Cerebellar nuclear complex (tissue), 1 donor: Measurements from ENCODE around the gene CLEC3B.
"Not testable (repeated sequence)": the region's sequence is repeated elsewhere in the genome, so short reads cannot be mapped to it uniquely, and the experiment has no call there.

Experiments used
- DNase-seq, 2 experiments: peaks; one replicate each; lab custom pipeline; 2025; lab: John Stamatoyannopoulos, UW

CLEC3B gene

DNA sequence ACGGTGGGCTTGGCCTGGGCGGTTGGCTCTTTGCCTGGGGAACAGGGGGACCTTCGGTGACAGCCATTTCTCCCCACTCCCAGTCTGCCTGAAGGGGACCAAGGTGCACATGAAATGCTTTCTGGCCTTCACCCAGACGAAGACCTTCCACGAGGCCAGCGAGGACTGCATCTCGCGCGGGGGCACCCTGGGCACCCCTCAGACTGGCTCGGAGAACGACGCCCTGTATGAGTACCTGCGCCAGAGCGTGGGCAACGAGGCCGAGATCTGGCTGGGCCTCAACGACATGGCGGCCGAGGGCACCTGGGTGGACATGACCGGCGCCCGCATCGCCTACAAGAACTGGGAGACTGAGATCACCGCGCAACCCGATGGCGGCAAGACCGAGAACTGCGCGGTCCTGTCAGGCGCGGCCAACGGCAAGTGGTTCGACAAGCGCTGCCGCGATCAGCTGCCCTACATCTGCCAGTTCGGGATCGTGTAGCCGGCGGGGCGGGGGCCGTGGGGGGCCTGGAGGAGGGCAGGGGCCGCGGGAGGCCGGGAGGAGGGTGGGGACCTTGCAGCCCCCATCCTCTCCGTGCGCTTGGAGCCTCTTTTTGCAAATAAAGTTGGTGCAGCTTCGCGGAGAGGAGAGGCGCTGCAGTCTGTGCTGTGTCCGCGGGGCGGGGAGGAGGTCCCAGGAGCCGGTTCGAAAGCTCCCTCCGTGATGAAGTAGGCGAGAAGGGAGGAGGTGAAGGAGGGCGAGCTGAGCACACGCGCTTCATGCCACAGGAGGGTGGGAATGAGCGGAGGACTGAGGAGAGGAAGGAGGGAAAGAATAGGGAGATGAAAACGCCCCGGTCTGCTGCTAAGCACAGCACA, 9.6 kb downstream of the CLEC3B start:
- DNase-seq: no peak

DNA sequence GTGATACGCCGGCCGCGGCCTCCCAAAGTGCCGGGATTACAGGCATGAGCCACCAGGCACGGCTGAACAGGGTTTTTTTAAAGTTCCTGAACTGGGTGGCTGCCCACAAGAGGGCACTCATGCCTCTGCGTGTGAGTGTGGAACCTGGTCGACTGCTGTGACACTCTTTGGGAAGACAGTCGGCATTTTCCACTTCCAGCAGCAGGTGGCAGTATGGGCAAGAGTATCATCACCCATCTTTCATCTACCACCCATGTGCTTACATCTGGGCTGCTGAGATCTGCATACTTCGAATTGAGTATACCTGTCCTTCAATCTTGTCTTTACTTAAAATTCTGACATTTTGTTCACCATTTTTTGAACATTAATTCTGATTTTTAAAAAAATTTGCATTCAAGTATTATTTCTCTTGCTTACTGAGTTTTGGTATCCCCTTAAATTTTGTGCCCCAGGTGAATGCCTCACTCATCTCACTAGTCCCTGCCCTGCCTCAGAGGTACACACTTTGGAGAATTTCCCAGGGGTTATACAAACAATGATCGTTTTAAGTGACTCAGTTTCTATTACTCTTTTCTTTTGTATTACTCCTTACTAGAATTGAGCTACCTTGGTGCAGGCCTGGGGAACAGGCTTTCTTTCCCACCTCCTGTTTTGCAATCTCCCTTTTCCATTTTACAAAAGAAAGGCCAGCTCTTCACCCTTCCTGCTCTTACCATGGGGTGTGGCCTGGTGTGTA, 11.8 kb downstream of the CLEC3B start:
- DNase-seq: peak in 1 of 2 experiments; percentile 81

DNA sequence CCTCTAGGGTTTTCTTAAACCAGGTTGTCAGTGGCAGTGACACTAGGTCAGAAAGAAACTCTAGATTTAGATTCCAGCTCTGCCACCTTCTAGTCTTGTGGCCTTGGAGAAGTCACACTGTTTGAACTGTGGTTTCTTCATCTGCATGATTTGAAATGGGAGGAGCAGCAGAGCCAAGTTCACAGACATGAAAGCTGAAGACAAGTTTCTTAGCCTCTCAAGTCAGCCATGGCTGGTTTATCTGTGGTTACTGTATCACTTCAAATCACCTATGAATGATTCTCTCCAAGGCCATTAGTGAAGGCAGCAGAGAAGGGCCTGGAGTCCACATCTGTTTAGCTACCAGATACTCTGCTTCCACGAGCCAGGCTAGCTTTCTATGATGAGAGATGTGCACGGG, 15.6 kb downstream of the CLEC3B start:
- DNase-seq: no peak

DNA sequence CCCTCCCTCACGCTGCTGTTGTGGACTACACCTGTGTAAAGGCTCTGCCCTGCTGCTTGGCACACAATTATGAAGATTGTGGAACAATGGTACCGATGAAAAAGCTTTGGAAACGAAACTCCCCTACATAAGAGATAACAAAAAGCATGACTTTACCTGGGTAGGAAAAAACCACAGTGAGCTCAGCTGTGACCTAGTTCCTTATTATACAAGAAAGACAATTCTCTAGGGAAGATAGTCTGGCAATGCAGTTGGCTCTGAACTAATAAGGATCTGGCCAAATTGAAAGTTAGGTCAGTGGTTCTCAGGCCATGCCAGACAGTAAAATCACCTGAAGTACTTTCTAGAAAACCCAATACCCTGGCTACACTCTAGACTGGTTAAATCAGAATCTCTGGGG, 16.1 kb downstream of the CLEC3B start:
- no peak for DNase-seq

DNA sequence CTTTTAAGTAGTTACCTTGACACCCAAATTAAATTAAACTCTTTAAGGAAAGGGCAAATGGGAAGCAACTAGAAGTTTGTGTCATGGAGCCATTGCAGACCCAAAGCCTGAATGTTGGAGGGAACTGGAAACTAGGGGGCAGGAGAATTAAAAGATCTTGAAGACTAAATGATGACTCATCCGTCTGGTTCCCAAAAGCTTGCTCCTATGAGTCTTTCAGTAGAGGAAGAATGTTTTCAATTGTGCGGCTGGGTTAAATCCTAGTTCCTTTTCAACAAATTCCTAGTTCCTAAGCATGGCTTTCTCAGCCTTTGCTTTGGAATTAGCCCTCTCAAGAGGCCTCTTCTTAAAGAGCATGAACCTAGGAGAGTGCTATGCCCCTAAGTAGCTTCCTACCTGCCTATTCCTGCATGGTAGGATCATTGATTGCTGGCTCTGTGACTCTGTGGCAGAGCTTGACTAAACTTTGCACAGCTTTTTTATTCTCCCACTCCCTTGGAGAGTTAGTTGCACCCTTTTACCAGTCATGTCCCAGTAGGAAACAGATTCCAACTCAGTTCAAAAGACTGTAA, 17.7 kb downstream of the CLEC3B start:
- no peak for DNase-seq

DNA sequence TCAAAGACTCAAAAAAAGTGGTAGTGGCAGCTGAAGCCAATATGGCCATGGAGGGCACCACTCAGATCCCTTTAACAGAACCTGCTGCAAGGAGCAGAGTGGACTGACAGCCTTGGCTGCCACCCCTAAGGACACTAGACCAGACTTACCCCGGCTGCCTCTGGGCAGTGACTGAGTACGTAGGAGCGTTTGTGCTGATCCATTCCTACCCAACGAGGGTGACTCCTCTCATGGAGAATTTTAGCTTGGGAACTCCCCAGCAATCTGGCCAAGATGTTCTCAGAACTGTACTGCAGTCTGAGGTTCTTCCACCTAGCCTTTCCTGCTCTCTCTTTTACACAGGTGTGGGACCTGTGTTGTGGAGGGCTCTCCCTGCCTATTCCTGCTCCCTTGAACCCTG, 22.1 kb downstream of the CLEC3B start:
- no peak for DNase-seq

DNA sequence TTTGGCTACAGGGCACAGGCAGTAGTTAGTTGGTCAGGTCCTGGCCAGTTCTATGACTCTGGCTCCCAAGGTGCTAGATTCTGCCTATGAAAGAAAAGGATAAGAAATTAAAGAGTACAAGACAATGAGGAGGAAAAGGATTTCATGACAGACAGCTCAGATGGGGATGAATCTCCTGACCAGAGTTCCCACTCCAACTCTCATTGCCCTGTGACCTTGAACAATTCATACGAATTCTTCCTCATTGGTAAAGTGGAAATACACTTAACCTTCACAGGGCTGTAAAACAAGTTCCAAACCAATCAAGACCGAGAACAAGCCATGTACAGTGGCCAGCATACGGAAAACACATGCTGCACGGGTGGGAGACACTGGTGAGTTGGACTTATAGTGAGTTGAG, 23.7 kb downstream of the CLEC3B start:
- DNase-seq: no peak

DNA sequence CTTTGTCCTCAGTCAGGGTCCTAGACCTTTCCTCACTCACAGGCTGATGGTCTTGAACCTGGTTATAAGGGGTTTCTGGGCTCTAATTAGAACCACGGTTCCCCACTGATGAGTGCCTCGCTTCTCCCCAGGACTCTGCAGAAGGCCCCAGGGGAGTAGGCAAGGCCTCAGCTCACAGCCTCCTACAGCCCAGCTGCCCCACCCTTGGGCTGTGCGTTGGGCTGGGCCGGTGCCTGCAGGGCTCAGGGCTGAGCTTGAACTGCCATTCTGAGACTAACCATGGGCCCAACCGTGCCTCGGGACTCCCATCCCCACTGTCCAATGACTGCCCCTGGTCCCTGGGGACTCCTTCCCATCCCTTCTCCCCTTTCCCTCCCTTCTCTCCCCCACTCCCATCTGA, 25.6 kb downstream of the CLEC3B start:
- no peak for DNase-seq

DNA sequence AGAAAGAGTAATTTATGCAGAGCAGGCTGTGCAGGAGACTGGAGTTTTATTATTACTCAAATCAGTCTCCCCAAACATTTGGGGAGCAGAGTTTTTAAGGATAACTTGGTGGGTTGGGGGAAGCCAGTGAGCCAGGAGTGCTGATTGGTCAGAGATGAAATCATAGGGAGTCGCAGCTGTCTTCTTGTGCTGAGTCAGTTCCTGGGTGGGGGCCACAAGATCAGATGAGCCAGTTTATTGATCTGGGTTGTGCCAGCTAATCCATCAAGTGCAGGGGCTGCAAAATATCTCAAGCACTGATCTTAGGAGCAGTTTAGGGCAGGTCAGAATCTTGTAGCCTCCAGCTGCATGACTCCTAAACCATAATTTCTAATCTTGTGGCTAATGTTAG, 27.7 kb downstream of the CLEC3B start:
- DNase-seq: not testable (repeated sequence)

DNA sequence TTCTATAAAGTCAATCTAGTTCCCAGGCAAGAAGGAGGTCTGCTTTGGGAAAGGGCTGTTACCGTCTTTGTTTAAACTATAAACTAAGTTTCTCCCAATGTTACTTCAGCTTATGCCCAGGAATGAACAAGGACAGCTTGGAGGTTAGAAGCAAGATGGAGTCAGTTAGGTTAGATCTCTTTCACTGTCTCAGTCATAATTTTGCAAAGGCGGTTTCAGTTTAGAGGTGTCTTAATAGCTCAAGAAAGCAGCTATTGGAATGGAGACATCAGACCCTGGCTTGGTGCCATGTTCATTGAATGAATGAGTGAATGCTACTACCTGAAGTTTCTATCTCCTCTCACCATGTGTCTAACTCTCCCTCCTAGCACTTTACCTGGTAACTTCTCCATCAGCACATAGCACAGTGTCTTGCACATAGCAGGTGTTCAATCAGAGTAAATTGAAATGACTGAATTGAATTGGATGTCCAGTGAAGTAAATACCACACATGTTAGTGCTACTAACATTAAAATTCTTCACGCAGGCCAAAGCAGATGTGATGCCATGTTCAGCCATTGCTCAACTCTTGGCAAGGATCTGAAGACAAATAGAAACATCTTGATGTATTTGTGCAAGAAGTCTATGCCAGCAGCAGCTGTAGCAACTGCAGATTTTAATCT, 28.2 kb downstream of the CLEC3B start:
- DNase-seq: no peak

DNA sequence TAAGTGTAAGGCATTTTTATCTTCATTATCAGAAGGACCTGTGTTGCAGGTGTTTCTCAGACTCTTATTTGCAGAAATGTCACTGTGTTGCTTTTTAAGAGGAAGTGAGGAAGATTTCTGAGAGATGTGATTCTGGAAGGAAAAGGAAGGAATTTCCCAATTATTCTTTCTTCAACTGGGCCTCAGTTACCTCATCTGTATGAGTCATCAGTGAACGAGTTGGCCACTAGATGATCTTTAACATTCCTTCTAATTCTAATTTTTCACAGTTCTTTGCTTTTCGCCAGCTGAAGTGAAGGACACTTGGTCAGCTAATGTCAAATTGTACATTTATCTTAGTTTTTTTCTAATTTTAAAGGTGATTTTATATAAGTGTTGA, 28.9 kb downstream of the CLEC3B start:
- no peak for DNase-seq

DNA sequence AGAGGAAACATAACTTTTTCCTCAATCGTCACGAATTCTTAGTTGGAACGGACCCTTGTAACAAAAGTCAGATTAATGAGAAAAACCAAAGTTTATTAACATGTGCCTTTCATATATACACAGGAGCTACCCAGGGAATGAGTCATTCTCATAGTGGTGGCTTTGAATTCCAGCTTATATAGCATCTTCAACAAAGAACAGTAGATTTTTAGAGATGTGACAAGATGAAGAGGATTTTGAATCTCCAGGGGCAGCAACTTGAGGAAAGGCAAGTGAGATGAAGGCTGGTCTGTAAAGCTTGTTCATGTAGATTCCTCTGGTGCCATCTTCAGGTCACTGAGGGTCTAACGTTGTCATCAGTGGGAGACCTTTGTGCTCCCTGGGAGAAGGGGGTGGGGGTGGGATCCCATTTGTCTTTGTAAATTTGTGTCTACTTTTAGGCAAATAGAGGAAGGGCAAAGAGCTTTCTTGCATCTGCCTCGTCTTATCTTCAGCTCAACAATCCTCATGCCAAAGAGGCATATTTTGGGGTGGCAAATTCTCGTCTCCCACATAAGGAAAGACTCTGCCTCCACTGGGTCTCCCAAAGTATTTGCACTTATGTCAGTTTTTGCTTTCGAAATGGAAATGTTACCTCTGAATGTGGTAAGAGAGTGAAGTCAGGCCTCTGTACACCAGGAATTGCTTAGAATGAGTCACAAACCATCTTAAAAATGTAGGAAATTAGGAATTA, 29.5 kb downstream of the CLEC3B start:
- no peak for DNase-seq

DNA sequence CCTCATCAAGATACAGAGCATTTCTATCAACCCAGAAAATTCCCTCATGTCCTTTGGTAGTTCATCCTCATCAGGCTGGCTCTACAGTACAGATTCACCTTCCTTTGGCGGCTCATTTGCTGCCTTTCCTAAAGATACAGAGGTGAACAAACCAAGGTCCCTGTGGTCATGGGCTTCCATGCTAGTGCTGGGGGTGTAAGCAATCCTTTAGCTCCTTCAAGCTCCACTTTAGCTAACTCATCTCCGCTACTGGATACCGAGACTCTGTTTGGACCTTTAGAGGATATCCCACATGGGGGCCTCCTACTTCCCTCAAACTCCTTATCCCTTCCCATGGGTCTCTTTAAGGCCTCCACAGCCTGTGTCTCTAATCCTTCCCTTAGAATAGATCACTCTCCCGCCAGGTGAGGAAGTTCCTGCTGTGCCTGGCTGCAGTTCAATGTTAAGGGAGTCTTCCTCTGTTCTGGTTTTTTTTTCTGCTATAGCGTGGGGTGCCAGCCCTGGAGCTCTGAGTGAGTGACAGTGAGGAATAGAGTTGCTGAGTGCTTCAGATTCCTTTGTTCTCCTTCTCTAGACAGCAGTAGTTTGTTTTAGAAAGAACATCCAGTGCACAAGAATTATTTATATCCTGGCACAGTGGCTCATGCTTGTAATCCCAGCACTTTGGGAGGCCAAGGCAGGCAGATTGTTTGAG, 30.7 kb downstream of the CLEC3B start:
- no peak for DNase-seq

DNA sequence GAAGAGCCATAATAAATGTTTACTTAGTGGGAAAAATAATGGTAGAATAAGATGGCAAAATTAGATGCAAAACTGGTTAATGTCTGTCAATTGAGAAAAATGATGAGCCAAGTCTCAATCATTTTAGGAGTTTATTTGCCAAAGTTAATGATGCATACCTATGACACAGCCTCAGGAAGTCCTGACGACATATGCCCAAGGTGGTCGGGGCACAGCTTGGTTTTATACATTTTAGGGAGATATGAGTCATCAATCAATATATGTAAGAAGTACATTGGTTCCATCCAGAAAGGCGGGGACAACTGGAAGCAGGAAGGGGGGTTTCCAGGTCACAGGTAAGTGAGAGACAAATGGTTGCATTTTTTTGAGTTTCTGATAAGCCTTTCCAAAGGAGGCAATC, 31.5 kb downstream of the CLEC3B start:
- no peak for DNase-seq

DNA sequence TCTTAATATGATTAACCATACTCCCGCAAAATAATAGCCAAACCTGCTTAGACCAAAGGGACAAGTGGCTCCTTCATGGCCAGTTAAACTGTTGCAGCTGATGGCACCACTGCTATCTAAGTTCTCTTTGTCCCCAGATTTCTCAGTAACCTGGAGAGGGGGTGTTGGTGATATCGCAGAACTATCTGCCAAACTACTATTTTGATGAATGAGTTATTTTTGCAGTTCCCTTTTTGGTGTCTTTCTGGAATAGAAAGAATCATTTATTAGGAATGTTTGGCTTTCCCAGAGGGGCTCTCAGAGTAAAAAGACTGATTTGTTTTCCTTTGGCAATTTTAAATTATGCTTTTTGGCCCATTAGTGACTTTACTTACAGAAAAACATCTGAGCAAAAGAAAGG, 33.0 kb downstream of the CLEC3B start:
- no peak for DNase-seq

DNA sequence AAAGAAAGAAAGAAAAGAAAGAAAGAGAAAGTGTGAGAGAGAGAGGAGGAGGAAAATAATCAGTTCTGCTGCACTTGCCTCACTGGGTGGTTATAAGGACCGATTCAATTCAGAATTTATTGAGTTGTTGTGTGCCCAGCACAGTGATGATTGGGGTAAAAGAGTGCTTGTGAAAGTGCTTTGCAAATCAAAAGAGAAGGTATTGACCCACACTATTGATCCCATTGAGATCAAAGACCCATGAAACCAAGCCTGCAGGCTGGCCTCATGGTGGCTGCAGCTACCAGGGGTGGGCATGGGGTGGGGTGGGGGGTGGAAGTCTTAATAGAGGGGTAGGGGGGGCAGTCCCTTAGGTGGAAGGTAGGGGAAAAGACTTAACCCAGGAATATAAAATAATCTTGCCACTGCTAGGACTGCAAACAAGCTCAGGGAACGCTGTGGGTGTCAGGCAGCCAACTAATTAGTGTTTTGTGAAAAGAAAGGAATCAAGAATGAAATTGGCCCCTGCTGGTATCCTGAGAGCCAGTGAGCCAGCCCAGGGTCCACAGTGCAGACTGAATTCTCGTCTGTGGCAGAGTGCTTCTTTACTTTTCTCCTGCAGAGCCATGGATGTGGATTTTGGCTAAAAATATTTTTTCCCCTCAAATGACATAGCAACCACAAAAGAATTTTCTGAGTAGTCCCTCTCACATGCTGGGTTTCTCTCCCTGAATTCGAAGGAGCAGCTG, 34.2 kb downstream of the CLEC3B start:
- DNase-seq: no peak

DNA sequence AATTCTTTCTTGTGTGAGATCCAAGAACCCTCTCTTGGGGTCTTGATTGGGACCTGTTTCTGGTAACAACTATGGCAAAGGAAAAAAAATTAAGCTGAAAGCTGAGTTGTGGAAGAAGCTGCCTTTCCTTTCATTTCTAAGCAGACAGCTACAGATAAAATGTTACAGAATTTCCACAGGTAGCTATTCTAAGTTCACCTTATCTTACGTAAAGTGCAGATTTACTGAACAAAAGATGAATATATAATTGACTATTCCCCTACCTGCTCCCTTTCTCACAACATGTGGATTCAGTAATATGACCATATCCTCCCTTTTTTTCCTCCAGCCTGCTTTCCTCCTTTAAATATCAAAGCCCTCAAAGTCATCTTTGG, 36.6 kb downstream of the CLEC3B start:
- no peak for DNase-seq

DNA sequence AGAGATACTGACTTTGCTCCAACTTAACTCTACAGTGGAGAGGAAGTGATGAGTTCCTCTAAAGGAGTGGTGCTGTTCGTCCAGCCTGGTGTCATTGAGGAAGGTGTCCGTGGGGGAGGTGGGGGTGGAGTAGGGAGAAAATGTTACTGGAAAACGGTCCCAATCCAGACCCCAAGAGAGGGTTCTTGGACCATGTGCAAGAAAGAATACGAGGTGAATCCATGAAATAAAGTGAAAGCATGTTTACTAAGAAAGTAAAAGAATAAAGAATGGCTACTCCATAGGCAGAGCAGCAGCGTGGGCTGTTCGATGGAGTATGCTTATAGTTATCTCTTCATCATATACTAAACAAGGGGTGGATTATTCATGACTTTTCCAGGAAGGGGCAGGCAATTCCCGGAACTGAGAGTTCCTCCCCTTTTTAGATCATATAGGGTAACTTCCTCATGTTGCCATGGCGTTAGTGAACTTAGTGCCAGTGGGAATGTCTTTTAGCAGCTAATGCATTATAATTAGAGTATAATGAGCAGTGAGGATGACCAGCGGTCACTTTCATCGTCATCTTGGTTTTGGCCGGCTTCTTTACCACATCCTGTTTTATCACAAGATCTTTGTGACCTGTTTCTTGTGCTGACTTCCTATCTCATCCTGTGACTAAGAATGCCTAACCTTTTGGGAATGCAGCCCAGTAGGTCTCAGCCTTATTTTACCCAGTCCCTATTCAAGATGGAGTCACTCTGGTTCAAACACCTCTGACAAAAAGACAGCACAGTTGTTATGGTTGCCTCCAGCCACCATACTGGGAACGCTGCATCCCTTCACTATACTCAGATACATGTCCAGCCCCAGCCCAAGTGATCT, 38.6 kb downstream of the CLEC3B start:
- no peak for DNase-seq

DNA sequence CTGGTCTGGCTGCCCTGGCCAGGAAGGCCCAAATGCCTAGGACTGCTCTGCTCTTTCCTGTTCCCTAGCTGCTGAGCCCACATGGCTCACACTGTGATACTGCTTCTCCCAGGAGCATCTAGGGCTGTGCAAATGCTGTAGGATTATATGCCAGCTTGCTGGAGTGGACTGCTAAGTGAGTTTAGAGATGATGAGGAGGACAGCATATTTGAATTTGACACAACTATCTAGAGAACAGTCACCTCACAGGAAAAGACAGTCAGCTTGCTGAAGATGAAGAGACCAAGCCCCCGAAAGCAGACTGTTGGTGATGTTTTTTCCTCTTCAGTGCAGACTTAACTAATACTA, 39.2 kb downstream of the CLEC3B start:
- DNase-seq: no peak
